ENCODE results near the gene SAMD7. TPM values are rescaled to one million over a fixed set of nuclear protein-coding genes. Genes with fewer than 3 reads are reported as not detected.

SAMD7 gene
- total and polyA plus RNA-seq, 9 of the 15 experiments (the other 6 are each of a cell fraction or from before 2014, with no cell fraction given) = not detected

DNA sequence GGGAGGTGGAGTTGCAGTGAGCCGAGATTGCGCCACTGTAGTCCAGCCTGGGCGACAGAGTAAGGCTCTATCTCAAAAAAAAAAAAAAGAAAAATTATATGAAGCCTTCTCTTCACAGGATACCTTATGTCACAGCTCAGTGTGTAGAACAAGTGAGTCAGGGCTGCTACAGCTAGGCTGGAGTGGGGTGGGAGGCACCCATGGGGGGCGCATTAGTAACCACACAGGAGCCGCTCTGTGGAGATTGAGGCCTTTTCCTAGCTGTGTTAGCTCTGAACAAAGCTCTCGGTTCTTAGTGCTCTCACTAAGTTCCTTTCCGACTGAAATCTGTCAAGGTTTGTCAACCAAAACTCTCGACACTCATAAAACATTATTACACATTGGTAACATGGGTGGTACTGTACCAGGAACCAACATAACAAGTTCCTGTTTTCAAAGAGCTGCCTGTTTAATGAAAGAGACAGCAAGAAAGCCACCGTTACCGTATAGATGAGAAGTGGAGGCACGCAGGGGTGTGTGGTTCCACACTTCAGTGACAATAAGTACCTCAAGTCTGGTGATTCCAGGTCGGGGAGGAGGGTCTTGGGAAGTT is 46.1 kb upstream of the SAMD7 start:
- Histone ChIP-seq H3K79me2 (ENCODE audit: control insufficient read depth, insufficient read depth, low read length) (no peaks in the 10 kb centered on the region), H3K36me3 (ENCODE audit: control insufficient read depth, insufficient read depth, low read length) (no peaks in the 10 kb centered on the region), H3K9ac (ENCODE audit: insufficient read depth in 1 of 2, low read depth in 2 of 2, low read length in 2 of 2) (no peak overlapping the region), H3K9me1 (ENCODE audit: control insufficient read depth, insufficient read depth, low read length) (no peaks in the 10 kb centered on the region), H3K4me2 (ENCODE audit: insufficient read depth, low read length) (no peak overlapping the region), H3K4me1 (replicated peaks in 1 of 2; ENCODE audit: control insufficient read depth in 2 of 2, insufficient read depth in 2 of 2, low read length in 2 of 2) (no peaks in the 10 kb centered on the region; a peak in 1 of 5 replicates), H4K20me1 (replicated peaks; ENCODE audit: control insufficient read depth, insufficient read depth, low read length) (no peaks in the 10 kb centered on the region), H3K27ac (ENCODE audit: extremely low read depth, low read depth, low read length) (no peak overlapping the region), H3K9me3 (replicated peaks; ENCODE audit: control insufficient read depth, insufficient read depth, low read depth, low read length) (no peaks in the 10 kb centered on the region), H3K4me3 (no peak overlapping the region), H2AFZ (ENCODE audit: low read depth, low read length) (0 out of 2 replicates have a peak overlapping the region, but pooled peaks have one; percentile 27), H3K27me3 (ENCODE audit: control insufficient read depth in 2 of 2, insufficient read depth in 2 of 2, low read length in 2 of 2) (no peaks in the 10 kb centered on the region)
- TF ChIP-seq ZNF274 (IDR thresholded peaks at IDR 0.05; ENCODE audit: borderline replicate concordance, low read depth, low read length) = no peak
- TF ChIP-seq RNF2 (IDR thresholded peaks at IDR 0.05) = no peak
- no peak for ATAC-seq
- DNase-seq (ENCODE audit: extremely low read depth in 1 of 4, low spot score in 3 of 4) = no peak
- FAIRE-seq = no peak
- no TSS peak for BruUV-seq (replicated peaks)
- intact Hi-C loops (cut with micrococcal nuclease) (loop anchor here (10.0 kb wide), 1 partner anchor 440 kb away; no protein-coding TSS in a partner anchor), in situ Hi-C loops (cut with MboI) (no loop called here)
- whole genome bisulfite sequencing (ENCODE audit: insufficient coverage, low coverage, missing lambda C conversion rate) = 38% methylated on average over 12 of the region's 12 CpGs
- ChIA-PET CTCF (ENCODE audit: low intra/inter-chr PET ratio) (no interaction called here), POLR2A (no interaction called here)

DNA sequence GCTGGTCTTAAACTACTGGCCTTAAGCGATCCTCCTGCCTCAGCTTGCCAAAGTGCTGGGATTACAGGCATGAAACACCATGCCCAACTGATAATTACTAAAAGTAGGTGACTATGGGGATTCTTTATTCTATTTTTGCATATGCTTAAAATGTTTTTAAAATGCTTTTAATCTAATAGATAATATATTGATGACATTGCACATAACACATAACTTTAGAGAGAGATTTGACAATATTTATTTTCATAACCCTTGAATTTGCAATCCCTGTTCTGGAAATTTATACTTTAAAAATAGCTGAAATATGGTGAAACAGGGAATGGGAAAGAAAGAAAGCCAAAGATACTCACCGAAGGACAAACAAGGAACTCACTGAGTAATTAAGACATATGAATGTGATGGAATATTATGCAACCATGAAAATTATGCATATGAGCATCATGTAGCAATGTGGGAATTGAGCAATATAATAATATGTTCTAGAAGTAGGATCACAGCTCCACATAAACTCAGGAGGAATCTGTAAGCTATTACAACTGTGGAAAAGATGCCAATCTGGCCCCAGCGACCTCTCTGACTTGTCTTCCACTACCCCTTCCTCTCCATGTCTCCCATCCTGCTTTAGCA is 43.7 kb upstream of the SAMD7 start:
- H3K4me2 ChIP-seq (ENCODE audit: insufficient read depth, low read length) = no peak overlapping the region
- no peaks in the 10 kb centered on the region for H3K79me2 ChIP-seq (ENCODE audit: control insufficient read depth, insufficient read depth, low read length)
- no peaks in the 10 kb centered on the region for H4K20me1 ChIP-seq (replicated peaks; ENCODE audit: control insufficient read depth, insufficient read depth, low read length)
- H3K27ac ChIP-seq (ENCODE audit: extremely low read depth, low read depth, low read length) = no peak overlapping the region
- no peaks in the 10 kb centered on the region for H3K9me1 ChIP-seq (ENCODE audit: control insufficient read depth, insufficient read depth, low read length)
- no peaks in the 10 kb centered on the region for H3K9me3 ChIP-seq (replicated peaks; ENCODE audit: control insufficient read depth, insufficient read depth, low read depth, low read length)
- FAIRE-seq (no peak), DNase-seq (ENCODE audit: extremely low read depth in 1 of 4, low spot score in 3 of 4) (no peak), ATAC-seq (no peak)
- no peaks in the 10 kb centered on the region for H3K4me1 ChIP-seq (replicated peaks in 1 of 2; ENCODE audit: control insufficient read depth in 2 of 2, insufficient read depth in 2 of 2, low read length in 2 of 2)
- in situ Hi-C loops (cut with MboI) (no loop called here), intact Hi-C loops (cut with micrococcal nuclease) (loop anchor here (10.0 kb wide), 1 partner anchor 437 kb away; no protein-coding TSS in a partner anchor)
- peaks cover 0 to 3% of the 10 kb centered on the region in 2 experiments; a peak in 1 of 5 replicates for H3K27me3 ChIP-seq (ENCODE audit: control insufficient read depth in 2 of 2, insufficient read depth in 2 of 2, low read length in 2 of 2)
- H2AFZ ChIP-seq (ENCODE audit: low read depth, low read length) = no peak overlapping the region
- no peak overlapping the region for H3K9ac ChIP-seq (ENCODE audit: insufficient read depth in 1 of 2, low read depth in 2 of 2, low read length in 2 of 2)
- CTCF ChIA-PET (ENCODE audit: low intra/inter-chr PET ratio) = no interaction called here
- H3K36me3 ChIP-seq (ENCODE audit: control insufficient read depth, insufficient read depth, low read length) = no peaks in the 10 kb centered on the region
- POLR2A ChIA-PET = no interaction called here
- no peak overlapping the region for H3K4me3 ChIP-seq
- BruUV-seq (replicated peaks) = no TSS peak
- 13% methylated on average over 3 of the region's 3 CpGs for WGBS (ENCODE audit: insufficient coverage, low coverage, missing lambda C conversion rate)
- no peak for TF ChIP-seq MAFF (IDR thresholded peaks at IDR 0.05; ENCODE audit: low read length)
- TF ChIP-seq, protein P1, sequence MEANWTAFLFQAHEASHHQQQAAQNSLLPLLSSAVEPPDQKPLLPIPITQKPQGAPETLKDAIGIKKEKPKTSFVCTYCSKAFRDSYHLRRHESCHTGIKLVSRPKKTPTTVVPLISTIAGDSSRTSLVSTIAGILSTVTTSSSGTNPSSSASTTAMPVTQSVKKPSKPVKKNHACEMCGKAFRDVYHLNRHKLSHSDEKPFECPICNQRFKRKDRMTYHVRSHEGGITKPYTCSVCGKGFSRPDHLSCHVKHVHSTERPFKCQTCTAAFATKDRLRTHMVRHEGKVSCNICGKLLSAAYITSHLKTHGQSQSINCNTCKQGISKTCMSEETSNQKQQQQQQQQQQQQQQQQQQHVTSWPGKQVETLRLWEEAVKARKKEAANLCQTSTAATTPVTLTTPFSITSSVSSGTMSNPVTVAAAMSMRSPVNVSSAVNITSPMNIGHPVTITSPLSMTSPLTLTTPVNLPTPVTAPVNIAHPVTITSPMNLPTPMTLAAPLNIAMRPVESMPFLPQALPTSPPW (CRISPR knock-in tag; IDR thresholded peaks at IDR 0.05) = no peak
- TF ChIP-seq MIER1 (IDR thresholded peaks at IDR 0.05; ENCODE audit: low read depth) = no peak
- no peak for TF ChIP-seq PCBP2 (IDR thresholded peaks at IDR 0.05; ENCODE audit: low read depth, low read length, poor library complexity, severe bottlenecking)
- no peak for TF ChIP-seq ZNF134 (CRISPR knock-in tag; conservative IDR thresholded peaks at IDR 0.05)
- TF ChIP-seq, protein P2, sequence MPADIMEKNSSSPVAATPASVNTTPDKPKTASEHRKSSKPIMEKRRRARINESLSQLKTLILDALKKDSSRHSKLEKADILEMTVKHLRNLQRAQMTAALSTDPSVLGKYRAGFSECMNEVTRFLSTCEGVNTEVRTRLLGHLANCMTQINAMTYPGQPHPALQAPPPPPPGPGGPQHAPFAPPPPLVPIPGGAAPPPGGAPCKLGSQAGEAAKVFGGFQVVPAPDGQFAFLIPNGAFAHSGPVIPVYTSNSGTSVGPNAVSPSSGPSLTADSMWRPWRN (IDR thresholded peaks at IDR 0.05; ENCODE audit: low read depth) = no peak
- TF ChIP-seq ZNF584 (CRISPR knock-in tag; IDR thresholded peaks at IDR 0.05; ENCODE audit: low read depth) = no peak
- TF ChIP-seq, protein P3, sequence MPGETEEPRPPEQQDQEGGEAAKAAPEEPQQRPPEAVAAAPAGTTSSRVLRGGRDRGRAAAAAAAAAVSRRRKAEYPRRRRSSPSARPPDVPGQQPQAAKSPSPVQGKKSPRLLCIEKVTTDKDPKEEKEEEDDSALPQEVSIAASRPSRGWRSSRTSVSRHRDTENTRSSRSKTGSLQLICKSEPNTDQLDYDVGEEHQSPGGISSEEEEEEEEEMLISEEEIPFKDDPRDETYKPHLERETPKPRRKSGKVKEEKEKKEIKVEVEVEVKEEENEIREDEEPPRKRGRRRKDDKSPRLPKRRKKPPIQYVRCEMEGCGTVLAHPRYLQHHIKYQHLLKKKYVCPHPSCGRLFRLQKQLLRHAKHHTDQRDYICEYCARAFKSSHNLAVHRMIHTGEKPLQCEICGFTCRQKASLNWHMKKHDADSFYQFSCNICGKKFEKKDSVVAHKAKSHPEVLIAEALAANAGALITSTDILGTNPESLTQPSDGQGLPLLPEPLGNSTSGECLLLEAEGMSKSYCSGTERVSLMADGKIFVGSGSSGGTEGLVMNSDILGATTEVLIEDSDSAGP (CRISPR knock-in tag; IDR thresholded peaks at IDR 0.05) = no peak
- no peak for TF ChIP-seq ZNF785 (CRISPR knock-in tag; IDR thresholded peaks at IDR 0.05)
- no peak for TF ChIP-seq ARNT (IDR thresholded peaks at IDR 0.05)

Measured in K562 (cell line).